NB4 (cell line): ENCODE measurements around the gene CRADD.

Experiments used
- POLR2A ChIP-seq: IDR thresholded peaks from 2 replicates; pipeline ENCODE4 v1.6.1; 2011; ENCODE audit warnings: mild to moderate bottlenecking; ENCODE audit not compliant: insufficient read length; ENCODE audit errors: extremely low read depth
- TF ChIP-seq, protein P1 (sequence below): IDR thresholded peaks from one replicate; pipeline ENCODE4 v1.5.1; 2012; ENCODE audit warnings: low read depth, low read length

GRCh38 chr12:93789767-93790166 lies 112.6 kb downstream of the CRADD start:
- TF ChIP-seq, protein P1, sequence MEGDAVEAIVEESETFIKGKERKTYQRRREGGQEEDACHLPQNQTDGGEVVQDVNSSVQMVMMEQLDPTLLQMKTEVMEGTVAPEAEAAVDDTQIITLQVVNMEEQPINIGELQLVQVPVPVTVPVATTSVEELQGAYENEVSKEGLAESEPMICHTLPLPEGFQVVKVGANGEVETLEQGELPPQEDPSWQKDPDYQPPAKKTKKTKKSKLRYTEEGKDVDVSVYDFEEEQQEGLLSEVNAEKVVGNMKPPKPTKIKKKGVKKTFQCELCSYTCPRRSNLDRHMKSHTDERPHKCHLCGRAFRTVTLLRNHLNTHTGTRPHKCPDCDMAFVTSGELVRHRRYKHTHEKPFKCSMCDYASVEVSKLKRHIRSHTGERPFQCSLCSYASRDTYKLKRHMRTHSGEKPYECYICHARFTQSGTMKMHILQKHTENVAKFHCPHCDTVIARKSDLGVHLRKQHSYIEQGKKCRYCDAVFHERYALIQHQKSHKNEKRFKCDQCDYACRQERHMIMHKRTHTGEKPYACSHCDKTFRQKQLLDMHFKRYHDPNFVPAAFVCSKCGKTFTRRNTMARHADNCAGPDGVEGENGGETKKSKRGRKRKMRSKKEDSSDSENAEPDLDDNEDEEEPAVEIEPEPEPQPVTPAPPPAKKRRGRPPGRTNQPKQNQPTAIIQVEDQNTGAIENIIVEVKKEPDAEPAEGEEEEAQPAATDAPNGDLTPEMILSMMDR, result no peak
- no peak for TF ChIP-seq POLR2A
